GM19023 (cell line): Measurements from ENCODE around the gene INPP5A.
"Not testable (repeated sequence)": the region's sequence is repeated elsewhere in the genome, so short reads cannot be mapped to it uniquely, and the experiment has no call there.

Experiments used
- ATAC-seq: cut with Tn5 transposase; IDR thresholded peaks from one replicate; pipeline ENCODE4 v1.9.1; 2021; ENCODE audit warnings: mild to moderate bottlenecking, moderate library complexity; ENCODE audit not compliant: unreplicated experiment

INPP5A gene, protein sequence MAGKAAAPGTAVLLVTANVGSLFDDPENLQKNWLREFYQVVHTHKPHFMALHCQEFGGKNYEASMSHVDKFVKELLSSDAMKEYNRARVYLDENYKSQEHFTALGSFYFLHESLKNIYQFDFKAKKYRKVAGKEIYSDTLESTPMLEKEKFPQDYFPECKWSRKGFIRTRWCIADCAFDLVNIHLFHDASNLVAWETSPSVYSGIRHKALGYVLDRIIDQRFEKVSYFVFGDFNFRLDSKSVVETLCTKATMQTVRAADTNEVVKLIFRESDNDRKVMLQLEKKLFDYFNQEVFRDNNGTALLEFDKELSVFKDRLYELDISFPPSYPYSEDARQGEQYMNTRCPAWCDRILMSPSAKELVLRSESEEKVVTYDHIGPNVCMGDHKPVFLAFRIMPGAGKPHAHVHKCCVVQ

DNA sequence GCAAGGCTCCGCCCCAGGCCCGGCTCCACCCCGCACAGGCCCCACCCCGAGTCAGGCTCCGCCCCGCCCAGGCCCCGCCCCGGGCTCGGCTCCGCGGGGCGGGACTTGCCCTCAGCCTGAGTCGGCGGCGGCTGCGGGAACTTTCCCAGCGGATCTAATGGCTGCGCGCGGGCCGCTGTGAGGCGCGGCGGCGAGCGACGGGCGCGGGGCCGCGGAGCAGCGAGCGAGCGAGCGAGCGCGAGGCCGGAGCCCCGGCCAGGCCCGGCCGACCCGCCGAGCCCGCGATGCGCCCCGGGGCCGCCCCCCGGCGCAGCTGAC lies at the start of gene INPP5A:
Gene INPP5A (plus strand): TSS at position 104 of the 318 bp plus-strand sequence. CDS start 310 bp downstream, outside the sequence.
- ATAC-seq = peak; percentile 71

DNA sequence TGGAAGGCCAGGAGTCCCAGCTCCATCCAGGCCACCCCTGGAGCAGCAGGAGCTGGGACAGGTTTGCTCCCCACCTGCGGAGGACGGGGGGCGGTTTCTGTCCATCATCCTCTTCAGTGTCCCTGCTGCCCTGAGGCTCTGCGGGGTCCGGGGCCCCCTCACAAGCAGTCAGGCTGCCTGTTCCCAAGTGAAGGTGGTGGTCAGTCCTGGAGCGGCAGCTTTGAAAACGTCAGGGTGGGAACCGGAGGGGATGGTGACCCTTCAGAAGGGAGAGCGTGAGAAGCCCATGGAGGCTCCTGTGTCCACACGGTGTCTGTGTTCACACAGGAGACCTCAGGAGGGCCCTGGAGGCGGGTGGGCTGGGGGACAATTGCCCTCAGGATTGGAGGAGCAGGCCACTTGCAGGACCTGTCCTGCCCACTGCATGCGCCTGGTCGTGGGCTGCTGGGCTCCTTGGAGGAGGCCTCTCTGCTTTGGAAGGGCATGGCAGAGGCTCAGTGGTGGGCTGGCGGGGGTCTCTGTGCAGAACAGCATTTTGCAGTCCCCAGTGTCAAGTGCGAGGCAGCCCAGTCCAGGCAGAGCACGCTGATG lies 49.3 kb upstream of the INPP5A start:
- ATAC-seq = no peak

DNA sequence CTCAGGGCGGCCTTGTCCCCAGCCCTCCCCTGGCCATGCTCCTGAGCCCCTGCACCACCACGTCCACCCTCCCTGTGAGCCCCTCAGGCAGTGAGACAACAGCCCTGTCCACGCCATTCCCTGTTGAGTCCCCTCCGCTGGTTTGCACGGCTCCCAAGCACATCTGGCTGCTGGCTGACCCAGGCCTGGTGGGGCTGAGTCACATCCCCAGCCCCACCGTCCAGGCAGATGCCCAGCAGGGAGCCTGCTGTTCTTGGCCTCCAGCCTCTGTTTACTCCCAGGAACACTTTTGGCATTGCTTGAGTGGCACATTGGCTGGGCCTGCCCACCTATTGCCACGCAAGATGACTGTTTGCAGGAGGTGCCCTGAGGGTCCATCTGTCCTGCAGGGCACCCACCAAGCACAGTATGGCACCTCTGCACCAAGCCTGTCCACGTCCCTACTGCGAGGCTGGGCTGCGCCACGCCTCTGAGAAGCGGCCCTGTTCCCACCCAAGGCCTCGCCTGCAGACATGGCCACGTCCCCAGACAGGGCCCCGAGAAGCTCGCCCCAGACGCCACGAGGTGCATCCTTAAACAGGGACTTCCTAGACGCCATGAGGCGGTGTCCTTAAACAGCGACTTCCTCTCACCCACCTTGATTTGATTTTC lies 48.4 kb upstream of the INPP5A start:
- no peak for ATAC-seq

DNA sequence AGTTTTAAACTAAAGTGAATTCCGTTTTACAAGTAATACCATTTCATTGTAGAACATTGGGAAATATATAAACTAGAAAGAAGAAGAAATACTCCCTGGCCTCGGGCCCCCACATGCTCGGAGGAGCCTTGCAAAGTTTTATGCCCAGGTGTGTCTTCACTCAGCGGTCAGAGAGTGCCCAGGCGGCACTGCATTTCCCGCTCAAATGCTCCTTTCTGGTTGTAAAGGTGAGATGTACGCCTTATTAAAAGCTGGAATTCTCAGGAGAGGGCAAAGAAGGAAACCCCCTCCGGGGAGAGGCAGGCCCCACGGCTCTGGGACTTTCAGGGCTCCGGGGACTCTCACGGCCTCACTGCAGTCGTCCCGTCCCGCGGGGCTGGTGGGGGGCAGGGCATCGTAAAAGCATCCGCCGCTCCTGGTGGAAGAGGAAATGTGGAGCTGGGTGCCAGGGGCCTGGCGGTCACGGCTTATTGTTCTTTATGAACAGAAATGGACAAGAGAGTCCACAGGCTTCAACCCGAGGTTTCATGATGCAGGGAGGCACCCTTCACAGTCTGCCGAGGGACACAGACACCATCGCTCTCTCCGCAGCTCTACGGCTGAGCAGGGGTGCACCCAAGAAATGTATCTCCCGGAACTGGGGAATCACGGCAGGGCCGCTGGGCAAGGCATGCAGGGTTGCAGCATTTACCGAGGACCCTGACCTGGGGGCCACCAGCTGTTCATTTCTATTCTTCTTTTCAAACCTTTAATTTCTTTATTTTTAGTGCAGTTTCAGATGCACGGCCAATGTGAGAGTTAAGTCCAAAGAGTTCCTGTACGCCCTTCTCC lies 47.7 kb upstream of the INPP5A start:
- no peak for ATAC-seq

DNA sequence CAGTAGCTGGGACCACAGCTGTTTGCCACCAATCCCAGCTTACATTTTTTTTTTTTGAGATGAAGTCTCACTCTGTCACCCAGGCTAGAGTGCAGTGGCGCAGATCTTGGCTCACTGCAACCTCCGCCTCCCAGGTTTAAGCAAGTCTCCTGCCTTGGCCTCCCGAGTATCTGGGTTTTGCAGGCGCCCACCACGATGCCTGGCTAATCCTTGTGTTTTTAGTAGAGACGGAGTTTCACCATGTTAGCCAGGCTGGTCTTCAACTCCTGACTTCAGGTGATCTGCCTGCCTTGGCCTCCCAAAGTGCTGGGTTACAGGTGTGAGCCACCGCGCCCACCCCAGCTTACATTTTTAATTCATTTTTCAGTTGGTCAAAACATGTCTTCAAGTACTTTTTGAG lies 46.1 kb upstream of the INPP5A start:
- ATAC-seq = not testable (repeated sequence)

DNA sequence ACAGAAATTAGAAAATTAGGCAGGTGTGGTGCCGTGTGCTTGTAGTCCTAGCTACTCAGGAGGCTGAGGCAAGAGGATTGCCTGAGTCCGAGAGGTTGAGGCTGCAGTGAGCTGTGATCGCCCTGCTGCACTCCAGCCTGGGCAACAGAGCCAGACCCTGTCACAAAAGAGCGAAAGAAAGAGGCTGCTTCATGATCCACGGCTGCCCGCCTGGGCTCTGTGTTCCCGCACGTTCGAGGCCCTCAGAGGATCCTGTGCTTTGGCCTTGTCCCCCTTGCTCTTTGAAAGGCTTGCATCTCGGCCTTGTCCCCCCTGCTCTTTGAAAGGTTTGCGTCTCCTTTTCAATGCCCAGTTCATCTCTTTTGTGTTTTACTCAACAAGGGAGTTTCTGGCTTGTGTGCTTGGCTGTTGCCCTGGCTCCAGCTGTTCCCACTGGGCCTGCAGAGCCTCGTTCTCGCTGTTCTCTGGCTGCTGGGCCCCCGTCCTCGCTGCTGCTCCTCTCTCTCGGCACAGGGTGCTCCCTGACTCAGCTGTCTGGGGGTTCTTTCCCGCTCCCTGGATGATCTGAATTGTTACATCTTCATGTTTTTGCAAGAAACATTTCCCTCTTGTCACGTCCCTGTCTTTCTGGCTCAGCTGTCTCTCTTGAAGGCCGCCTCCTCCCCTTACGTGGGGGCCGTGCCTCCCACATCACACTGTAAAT lies 45.1 kb upstream of the INPP5A start:
- ATAC-seq = no peak

DNA sequence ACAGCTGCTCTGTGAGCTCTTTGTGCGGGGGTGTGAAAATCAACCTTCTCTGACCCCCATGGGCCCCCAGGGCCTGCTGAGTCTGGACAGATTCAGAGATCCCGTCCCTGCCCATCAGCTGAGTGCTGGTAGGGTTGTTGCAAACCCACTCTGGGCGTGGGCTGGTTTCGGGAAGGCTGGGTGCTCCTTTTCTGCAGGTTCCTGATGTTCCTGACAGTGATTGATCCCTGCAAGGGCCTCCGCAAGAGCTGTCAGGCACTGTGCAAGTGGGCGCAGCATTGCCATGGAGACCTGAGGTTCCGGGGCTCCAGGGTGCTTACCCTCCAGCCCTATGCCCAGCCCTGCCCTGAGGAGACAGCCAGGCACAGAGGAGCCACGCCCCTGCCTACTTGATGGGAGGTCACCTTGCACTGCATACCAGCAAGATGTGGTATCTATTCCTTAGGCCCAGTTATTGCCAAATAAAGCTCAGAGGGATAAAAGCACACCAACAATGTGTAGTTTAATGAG lies 44.3 kb upstream of the INPP5A start:
- no peak for ATAC-seq

DNA sequence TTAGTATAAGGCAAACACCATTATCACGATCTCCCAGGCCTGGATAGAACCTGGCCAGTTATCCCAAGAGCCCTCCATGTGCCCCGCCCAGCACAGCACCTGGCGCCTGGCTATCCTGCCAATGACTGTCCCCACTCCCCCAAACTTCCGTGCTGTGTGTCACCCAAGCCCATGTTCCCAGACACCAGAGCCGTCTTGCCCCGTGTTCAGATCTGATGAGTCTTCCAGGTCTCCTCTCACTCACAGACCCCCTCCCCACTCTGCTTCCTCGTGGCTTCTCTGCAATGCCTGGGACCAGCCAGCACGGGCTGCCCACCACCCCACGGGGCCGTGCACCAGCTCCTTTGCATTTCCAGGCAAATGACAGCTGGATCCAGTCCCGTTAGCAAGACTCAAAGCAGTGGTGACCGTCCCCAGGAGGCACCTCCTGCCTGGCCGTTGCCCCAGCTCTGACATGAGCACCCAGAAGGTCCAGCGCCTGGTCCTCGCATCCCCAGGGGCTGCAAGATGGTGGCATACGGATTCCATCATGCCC lies 43.8 kb upstream of the INPP5A start:
- no peak for ATAC-seq

DNA sequence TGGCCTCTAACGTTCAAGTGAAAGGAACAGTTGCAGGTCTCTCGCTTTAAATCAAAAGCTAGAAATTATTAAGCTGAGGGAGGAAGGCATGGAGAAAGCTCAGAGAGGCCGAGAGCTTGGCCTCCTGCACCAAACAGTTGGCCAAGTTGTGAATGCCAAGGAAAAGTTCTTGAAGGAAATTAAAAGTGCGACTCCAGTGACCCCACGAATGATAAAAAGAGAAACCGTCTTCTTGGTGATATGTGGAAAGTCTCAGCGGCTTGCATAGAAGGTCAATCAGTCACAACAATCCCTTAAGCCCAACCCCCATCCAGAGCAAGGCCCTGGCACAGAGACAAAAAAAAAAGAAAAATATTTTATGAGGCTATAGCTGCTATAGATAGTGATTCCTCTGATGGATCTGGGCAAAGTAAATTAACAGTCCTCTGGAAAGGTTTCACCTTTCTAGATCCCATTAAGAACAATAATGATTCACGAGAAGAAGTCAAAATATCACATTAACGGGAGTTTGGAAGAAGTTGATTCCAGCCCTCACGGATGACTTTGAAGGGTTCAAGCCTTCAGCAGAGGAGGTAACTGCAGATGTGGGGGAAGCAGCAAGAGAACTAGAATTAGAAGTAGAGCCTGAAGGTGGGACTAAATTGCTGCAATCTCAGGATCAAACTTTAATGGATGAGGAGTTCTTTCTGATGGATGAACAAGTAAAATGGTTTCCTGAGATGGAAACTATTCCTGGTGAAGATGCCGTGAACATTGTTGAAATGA lies 42.5 kb upstream of the INPP5A start:
- no peak for ATAC-seq

DNA sequence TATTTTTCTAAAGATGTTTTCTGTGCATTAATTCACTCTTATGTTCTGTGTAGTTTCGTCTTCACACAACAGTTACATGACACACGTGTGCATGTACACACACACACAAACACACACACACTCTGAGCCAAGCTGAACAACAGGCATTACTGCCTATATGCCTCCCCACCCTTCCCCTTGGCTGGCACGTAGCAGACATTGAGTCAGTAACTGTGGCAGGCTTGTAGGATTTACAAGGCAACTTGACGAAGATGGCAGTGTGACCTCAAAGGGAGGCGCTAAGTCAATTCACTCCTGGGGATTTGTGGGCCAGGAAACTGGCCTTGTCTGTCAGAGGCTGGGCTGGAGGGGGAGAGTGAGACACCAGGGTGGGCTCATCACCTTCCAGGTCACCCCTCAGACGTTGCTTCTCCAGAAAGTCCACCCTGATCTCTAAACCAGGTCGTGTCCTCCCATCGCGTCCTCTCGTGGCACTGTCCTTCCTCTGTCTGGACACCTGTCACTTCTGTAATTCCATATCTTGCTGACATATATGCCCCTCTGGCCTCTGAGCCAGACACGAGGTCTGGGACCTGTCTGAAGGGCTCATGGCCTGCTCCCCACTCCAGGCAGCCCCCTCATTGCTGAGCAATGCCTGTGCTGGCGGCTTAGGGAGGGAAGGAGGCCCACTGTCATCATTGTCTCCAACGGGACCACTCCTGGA lies 41.1 kb upstream of the INPP5A start:
- no peak for ATAC-seq

DNA sequence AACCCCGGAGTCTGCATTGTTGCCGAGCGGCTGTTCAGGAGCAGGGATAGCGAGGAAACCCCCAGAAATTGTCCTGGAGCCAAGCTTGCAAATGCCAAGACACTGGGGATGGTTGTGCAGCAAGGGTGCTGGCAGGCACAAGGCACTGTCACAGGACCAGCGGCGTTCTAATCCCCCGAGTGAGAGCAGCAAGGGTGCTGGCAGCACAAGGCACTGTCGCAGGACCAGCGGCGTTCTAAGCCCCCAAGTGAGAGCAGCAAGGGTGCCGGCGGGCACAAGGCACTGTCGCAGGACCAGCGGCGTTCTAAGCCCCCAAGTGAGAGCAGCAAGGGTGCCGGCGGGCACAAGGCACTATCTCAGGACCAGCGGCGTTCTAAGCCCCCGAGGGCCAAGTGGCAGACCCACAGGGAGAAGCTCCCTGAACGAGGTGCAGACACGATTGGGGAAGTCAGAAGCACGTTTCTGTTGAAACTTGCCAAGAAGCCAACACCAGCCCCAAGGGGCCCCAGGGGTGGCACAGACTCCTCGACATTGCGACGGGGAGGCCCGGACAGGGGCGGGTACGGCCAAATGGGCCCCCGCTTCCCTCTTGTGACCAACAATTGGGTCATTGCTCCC lies 40.4 kb upstream of the INPP5A start:
- ATAC-seq = no peak

DNA sequence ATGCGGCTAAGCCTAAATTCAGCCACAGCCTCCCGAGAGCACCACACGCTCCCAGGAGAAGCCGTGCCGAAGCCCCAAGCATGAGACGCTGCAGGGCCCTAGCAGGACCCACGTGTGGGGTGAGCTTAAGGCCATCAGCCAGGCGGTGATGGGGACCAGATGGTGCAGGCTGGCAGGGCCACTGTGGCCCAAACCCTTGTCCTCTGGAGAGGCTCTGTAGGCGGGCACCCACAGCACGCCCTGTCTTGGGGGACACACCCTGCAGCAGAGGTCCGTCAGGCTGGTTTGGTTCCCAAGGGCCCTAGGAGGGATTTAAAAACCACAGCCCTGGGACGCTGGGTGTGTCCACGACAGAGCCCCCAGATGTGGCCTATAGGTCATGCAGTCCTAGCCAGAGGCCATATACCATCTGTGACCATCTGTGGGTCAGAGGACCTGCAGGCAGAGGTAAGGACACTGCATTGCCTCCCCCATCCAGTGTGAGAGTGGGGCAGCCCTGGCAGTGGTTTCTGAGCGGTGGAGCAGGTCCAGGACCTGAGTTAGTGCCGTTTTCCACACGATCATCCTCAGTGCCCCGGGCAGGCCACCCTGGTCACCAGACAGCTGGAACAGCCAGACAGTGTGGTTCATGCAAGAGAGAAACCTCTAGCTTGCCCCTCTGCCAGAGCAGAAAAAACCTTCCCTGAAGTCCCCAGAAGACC lies 39.6 kb upstream of the INPP5A start:
- no peak for ATAC-seq

DNA sequence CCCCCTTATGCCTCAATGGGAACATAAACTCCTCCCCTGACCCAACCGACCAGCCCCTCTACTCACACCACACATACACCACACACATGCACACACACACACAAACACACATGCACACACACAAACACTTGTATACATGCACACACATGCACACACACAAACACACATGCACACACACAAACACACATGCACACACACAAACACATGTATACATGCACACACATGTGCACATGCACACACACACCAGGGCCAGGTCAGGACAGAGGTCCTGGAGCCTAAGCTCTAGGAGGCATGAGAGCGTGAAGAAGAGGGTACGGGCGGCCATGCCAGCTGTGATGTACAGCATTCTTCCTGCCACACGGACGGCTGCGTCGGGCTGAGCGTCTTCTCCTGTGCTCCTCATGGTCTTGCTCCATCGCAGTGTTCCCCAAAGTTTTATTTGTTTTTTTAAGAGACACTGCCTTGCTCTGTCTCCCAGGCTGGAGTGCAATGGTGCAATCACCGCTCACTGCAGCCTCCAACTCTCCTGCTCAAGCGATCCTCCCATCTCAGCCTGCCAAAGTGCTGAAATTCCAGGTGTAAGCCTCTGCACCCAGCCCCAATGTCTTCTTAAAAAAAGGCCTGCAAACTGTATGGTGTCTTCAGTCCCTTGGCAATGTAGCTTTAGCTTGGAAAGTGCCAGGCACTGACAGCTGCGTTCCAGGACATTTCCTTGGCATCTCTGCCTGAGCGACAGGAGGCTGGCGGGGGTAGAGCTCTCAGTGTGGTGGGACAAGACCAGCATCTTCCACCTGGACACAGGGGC lies 38.8 kb upstream of the INPP5A start:
- ATAC-seq = no peak

DNA sequence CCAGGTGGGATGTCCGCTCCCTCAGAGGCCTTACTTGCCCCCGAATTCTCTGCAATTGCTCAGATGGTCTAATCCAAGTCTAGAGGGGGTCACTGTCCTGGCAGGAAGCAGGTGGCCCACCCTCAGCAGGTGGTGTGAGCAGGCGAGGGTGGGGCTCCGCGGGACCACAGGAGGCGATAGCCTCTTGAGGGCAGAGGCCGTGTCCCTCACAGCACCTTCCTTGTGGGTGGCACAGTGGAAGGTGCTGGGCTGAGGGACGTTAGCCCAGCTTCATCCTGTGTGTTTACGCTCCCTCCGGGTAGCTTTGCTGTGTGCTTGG lies 38.3 kb upstream of the INPP5A start:
- no peak for ATAC-seq

DNA sequence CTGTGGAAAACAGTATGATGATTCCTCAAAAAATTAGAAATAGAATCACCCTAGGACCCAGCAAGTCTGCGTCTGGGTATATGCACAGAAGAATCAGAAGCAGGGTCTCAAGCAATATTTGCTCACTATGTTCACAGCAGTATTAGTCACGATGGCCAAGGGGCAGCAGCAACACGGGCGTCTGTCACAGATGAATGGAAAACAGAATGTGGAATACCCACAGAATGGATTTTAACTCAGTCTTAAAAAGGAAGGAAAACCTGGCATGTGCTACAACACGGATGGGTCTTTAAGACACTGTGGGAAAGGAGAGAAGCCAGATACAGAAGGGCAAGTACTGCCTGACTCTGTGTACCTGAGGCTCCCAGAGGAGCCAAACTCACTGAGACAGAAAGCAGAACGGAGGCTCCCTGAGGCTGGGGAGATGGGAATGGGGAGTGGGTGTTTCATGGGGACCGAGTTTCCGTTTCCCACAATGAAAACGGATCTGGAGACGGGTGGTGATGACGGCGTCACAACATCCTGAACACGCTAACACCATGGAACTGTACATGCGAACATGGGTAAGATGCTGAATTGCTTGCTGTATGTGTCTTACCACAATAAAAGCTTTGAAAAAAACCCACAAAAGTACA lies 36.7 kb upstream of the INPP5A start:
- ATAC-seq = no peak

DNA sequence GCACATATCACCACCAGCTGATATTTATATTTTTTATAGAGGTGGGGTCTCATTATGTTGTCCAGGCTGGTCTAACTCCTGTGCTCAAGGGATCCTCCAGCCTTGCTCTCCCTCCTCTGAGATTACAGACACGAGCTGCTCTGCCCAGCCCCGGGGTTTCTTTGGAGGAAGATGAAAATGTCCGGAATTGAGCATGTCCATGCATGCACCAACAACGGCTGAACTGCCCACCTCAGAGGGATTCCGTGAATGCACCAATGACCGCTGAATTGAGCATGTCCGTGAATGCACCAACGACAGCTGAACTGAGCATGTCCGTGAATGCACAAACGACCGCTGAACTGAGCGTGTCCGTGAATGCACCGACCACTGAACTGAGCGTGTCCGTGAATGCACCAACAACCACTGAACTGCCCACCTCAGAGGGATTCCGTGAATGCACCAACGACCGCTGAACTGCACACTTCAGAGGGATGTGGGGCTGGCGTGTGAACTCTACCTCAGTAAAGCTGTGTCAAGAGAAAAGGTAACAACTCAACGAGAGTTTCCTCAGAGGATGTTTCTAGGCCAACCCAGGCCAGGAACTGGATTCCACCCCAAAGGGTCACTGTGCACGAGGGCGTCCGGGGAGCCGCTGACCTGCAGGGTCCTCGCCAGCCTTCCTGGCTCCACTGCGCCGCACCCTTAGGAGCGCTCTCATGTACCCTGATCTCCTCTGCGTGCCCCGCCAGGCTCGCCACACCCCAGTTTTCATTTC lies 34.9 kb upstream of the INPP5A start:
- no peak for ATAC-seq
